PC-9 (cell line): ENCODE data around the gene PLXNC1. TPM values are rescaled to one million over a fixed set of nuclear protein-coding genes. Genes with fewer than 3 reads are reported as not detected.

ENCODE experiments used
- BruUV-seq: library from RNA; stranded (reverse); fragments of 400-500 nt; replicated peaks from 2 replicates; lab custom pipeline; 2021; lab: Mats Ljungman, UMichigan
- CTCF ChIA-PET: fragments of 300-600 bp; sonication (Branson Sonifier 250); formaldehyde crosslinking; loops from one replicate; lab custom pipeline; 2022; ENCODE audit warnings: antibody characterized with exemption; lab: Charles Lee
- POLR2A ChIA-PET: fragments of 300-600 bp; sonication (Branson Sonifier 250); formaldehyde crosslinking; loops from one replicate; lab custom pipeline; 2022; ENCODE audit warnings: antibody characterized with exemption; ENCODE audit not compliant: unreplicated experiment; lab: Charles Lee
- DNase-seq, 2 experiments: peaks; one replicate each; pipeline versions ENCODE4 v3.0.0 to v3.0.0-alpha.2; 2015 to 2022; ENCODE audit warnings: mixed read lengths in 1 of 2
- H2AFZ ChIP-seq: fragments of 200-600 bp; sonication (generic); 2 replicates; pipeline ENCODE4 v1.8.1; 2017; ENCODE audit warnings: antibody characterized with exemption
- H3F3A ChIP-seq: fragments of 200-600 bp; sonication (generic); 2 replicates; pipeline ENCODE4 v1.8.1; 2017; ENCODE audit warnings: antibody characterized with exemption, mild to moderate bottlenecking, low read depth; ENCODE audit not compliant: insufficient read depth
- H3K27ac ChIP-seq: fragments of 200-600 bp; sonication (generic); 2 replicates; pipeline ENCODE4 v1.6.1; 2016; ENCODE audit warnings: mixed run types
- H3K27me3 ChIP-seq: fragments of 200-600 bp; sonication (generic); 2 replicates; pipeline ENCODE4 v1.6.1; 2016; ENCODE audit warnings: low read depth, mixed run types; ENCODE audit not compliant: insufficient read depth
- H3K36me3 ChIP-seq: fragments of 200-600 bp; sonication (generic); 2 replicates; pipeline ENCODE4 v1.6.1; 2016; ENCODE audit warnings: low read depth, mixed run types
- H3K4me1 ChIP-seq: fragments of 200-600 bp; sonication (generic); replicated peaks from 2 replicates; pipeline ENCODE4 v1.6.1; 2016; ENCODE audit warnings: mixed run types; ENCODE audit not compliant: insufficient read depth
- H3K4me2 ChIP-seq: fragments of 200-600 bp; sonication (generic); 2 replicates; pipeline ENCODE4 v1.6.1; 2017; ENCODE audit warnings: mixed run types
- H3K4me3 ChIP-seq: fragments of 200-600 bp; sonication (generic); 2 replicates; pipeline ENCODE4 v1.6.1; 2016; ENCODE audit warnings: mixed run types
- H3K79me2 ChIP-seq: fragments of 200-600 bp; sonication (generic); 2 replicates; pipeline ENCODE4 v1.6.1; 2017; ENCODE audit warnings: low read depth, mixed run types
- H3K9me2 ChIP-seq: fragments of 200-600 bp; sonication (generic); 2 replicates; pipeline ENCODE4 v1.8.1; 2017; ENCODE audit warnings: mild to moderate bottlenecking; ENCODE audit not compliant: insufficient read depth
- H3K9me3 ChIP-seq: fragments of 200-600 bp; sonication (generic); 2 replicates; pipeline ENCODE4 v1.8.1; 2016; ENCODE audit warnings: low read depth; ENCODE audit not compliant: insufficient read depth
- H4K20me1 ChIP-seq: fragments of 200-600 bp; sonication (generic); 2 replicates; pipeline ENCODE4 v1.8.1; 2017; ENCODE audit not compliant: insufficient read depth
- CTCF ChIP-seq: fragments of 200-600 bp; sonication (generic); conservative IDR thresholded peaks from 2 replicates; pipeline ENCODE4 v1.6.1; 2017; ENCODE audit warnings: mixed run types, antibody characterized with exemption, mild to moderate bottlenecking, moderate library complexity
- EZH2 ChIP-seq: fragments of 200-600 bp; sonication (generic); IDR thresholded peaks from 2 replicates; pipeline ENCODE4 v1.8.0; 2017; ENCODE audit warnings: antibody characterized with exemption, low read depth
- intact Hi-C: fragments of 100-400 bp; cut with micrococcal nuclease; formaldehyde crosslinking; loops from one replicate; pipeline ENCODE4 v1.10.0; 2022; ENCODE audit not compliant: unreplicated experiment
- total RNA-seq: library from RNA; stranded (reverse); gene quantifications from 2 replicates; pipeline ENCODE4 v1.2.3, GENCODE V29; 2021

The PLXNC1 gene
- total RNA-seq, 1 experiment from 2014 or later = 2.3 TPM

DNA sequence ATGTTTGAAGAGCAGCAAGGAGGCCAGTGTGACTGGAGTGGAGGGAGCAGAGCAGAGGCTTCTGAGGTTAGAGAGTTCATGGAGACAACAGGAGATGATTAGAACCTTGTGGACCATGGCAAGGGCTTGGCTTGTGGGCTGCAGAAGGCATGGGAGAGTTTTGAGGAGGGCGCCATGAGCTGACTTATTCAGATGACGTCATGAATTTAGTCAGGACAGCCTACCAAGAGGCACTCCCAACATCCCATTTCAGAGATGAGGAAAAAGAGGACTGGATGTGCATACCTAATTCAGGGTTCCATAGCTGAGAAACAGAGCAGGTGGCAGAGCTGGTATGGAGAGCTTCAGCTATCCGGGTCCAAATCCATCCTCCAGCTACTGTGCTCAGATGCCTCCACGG lies 101.8 kb downstream of the PLXNC1 start:
- DNase-seq = no peak
- intact Hi-C loops = no loop called here
- Histone ChIP-seq H3K4me2 (no peak overlapping the region), H3K4me1 (no peaks in the 10 kb centered on the region), H3K27me3 (peaks cover 13% of the 10 kb centered on the region; the same call in 1 of the 2 replicates), H4K20me1 (no peaks in the 10 kb centered on the region), H2AFZ (no peak overlapping the region), H3K4me3 (no peak overlapping the region), H3K36me3 (no peaks in the 10 kb centered on the region), H3K9me2 (no peaks in the 10 kb centered on the region), H3K79me2 (no peaks in the 10 kb centered on the region), H3F3A (no peaks in the 10 kb centered on the region), H3K27ac (no peak overlapping the region), H3K9me3 (no peaks in the 10 kb centered on the region)
- CTCF ChIA-PET = no interaction called here
- TF ChIP-seq CTCF (no peak), EZH2 (no peak)
- POLR2A ChIA-PET = interaction anchor here (0.6 kb wide), 1 partner anchor 736 kb away, joined by 3 read pairs; no protein-coding TSS in a partner anchor
- BruUV-seq = no TSS peak

GRCh38 chr12:94254270-94254669 lies 105.9 kb downstream of the PLXNC1 start:
- no peak overlapping the region for H2AFZ ChIP-seq
- 0 out of 2 replicates have a peak, but pooled peaks cover 1% of the 10 kb centered on the region for H3K27me3 ChIP-seq
- no TSS peak for BruUV-seq
- no peaks in the 10 kb centered on the region for H4K20me1 ChIP-seq
- no peaks in the 10 kb centered on the region for H3K9me3 ChIP-seq
- DNase-seq = no peak
- H3K27ac ChIP-seq = no peak overlapping the region
- no peaks in the 10 kb centered on the region for H3K9me2 ChIP-seq
- H3K36me3 ChIP-seq = no peaks in the 10 kb centered on the region
- intact Hi-C loops = no loop called here
- no peak for TF ChIP-seq EZH2
- no peaks in the 10 kb centered on the region for H3K4me1 ChIP-seq
- no peak overlapping the region for H3K4me3 ChIP-seq
- ChIA-PET POLR2A (no interaction called here), CTCF (no interaction called here)
- no peaks in the 10 kb centered on the region for H3K79me2 ChIP-seq
- no peak overlapping the region for H3K4me2 ChIP-seq
- H3F3A ChIP-seq = no peaks in the 10 kb centered on the region

DNA sequence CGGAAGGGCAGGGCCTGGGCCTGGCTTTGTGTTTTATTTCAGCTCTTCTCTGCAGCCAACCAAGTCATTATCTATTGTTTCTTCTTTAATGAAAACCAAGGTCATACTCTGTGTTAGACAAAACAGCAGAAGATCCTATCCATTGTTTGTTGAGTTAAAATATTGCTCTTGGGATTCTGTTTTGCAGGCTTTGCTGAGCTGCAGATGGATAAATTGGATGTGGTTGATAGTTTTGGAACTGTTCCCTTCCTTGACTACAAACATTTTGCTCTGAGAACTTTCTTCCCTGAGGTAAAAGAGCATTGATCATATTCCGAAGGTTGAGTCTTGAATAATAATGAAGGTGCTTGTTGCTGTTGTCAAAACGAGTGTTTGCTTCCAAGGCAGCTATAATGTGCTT lies 106.6 kb downstream of the PLXNC1 start:
- H3K27me3 ChIP-seq = no peaks in the 10 kb centered on the region
- POLR2A ChIA-PET = no interaction called here
- BruUV-seq = no TSS peak

More for the DNA sequence above, 106.6 kb downstream of the PLXNC1 start:
- H4K20me1 ChIP-seq = no peaks in the 10 kb centered on the region
- H3K4me2 ChIP-seq = no peak overlapping the region
- H2AFZ ChIP-seq = no peak overlapping the region
- no peaks in the 10 kb centered on the region for H3K9me2 ChIP-seq
- CTCF ChIA-PET = no interaction called here
- H3K27ac ChIP-seq = no peak overlapping the region
- H3K79me2 ChIP-seq = no peaks in the 10 kb centered on the region
- no peak for TF ChIP-seq CTCF
- TF ChIP-seq EZH2 = no peak
- no peaks in the 10 kb centered on the region for H3F3A ChIP-seq
- intact Hi-C loops = no loop called here
- H3K4me3 ChIP-seq = no peak overlapping the region
- H3K4me1 ChIP-seq = no peaks in the 10 kb centered on the region
- no peaks in the 10 kb centered on the region for H3K36me3 ChIP-seq
- H3K9me3 ChIP-seq = no peaks in the 10 kb centered on the region
- no peak for DNase-seq
